Measurements from ENCODE around the gene ANKRD29.

GRCh38 chr18:23569299-23570063 is 93.2 kb downstream of the ANKRD29 start:
- TF ChIP-seq CTCF (optimal IDR thresholded peaks at IDR 0.05 in 1 of 3, IDR thresholded peaks at IDR 0.05 in 1 of 3, conservative IDR thresholded peaks at IDR 0.05 in 1 of 3; ENCODE audit: extremely low read depth in 1 of 3, insufficient read depth in 2 of 3, low read length in 3 of 3) = no peak
- TF ChIP-seq EZH2 (IDR thresholded peaks at IDR 0.05; ENCODE audit: low read length) = no peak

Measured in keratinocyte (primary cell).